MG63 (cell line): ENCODE measurements around the gene OGT. TPM values are rescaled to one million over a fixed set of nuclear protein-coding genes. Genes with fewer than 3 reads are reported as not detected.
"Not testable (repeated sequence)": the region's sequence is repeated elsewhere in the genome, so short reads cannot be mapped to it uniquely, and the experiment has no call there.

Experiments used
- DNase-seq: peaks from one replicate; pipeline ENCODE4 v3.0.0-alpha.2; 2020
- H3K27me3 ChIP-seq: fragments of 250-450 bp; sonication (Bioruptor Pico); 2 replicates; pipeline ENCODE4 v1.5.1; 2020; ENCODE audit warnings: mild to moderate bottlenecking, moderate library complexity
- H3K36me3 ChIP-seq: fragments of 250-450 bp; sonication (Bioruptor Pico); 2 replicates; pipeline ENCODE4 v1.5.1; 2020; ENCODE audit warnings: mild to moderate bottlenecking, moderate library complexity
- H3K4me3 ChIP-seq: fragments of 250-450 bp; sonication (Bioruptor Pico); 2 replicates; pipeline ENCODE4 v1.5.1; 2020; ENCODE audit warnings: mild to moderate bottlenecking, moderate library complexity
- H3K9me3 ChIP-seq: fragments of 250-450 bp; sonication (Bioruptor Pico); 2 replicates; pipeline ENCODE4 v1.5.1; 2020; ENCODE audit warnings: mild to moderate bottlenecking, moderate library complexity
- total RNA-seq: library from RNA; depleted of rRNA; stranded (reverse); fragments of >200 nt; shearing (Covaris generic); gene quantifications from 2 replicates; pipeline ENCODE4 v1.2.3, GENCODE V29; 2014; ENCODE audit warnings: low replicate concordance

The OGT gene
- total RNA-seq, 1 experiment from 2014 or later: 47.0 TPM

DNA sequence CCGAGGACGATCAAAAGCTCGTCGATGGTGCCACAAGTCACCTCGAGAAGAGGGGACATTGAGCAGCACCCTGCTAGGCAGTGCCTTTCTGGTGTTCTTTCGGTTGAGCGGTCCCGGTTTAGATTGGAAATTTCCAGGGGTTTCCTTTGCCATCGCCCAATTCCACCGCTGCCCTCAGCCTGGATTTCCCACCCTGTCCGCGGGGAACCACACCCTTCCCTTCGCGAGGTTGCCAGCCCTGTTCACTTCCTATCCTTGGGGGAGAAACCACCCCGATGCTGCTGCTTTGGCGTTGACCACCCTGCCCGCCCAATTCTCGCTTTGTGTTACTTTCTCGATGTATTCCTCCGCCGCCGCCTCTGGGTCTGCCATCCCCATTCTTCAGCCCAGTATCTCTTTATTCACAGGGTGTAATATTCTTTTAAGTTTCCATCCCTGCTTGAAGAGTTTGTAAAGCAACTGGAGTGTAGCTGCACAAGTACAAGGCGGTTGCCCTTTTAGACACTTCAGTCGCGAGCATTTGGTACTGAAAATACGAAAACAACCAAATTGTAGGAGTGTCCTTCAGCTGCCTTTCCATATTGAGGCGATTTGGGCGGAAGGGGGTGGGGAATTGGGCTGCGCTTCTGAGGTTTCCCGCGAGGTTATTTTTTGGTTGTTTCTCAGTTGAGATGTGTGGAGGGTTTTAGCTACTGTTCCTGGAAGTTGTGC is 1.1 kb downstream of the OGT start:
- H3K36me3 ChIP-seq: peaks cover 18% of the 10 kb centered on the region
- no peaks in the 10 kb centered on the region for H3K27me3 ChIP-seq
- peak overlapping the region; percentile 72 for H3K4me3 ChIP-seq
- DNase-seq: peak; percentile 55
- no peaks in the 10 kb centered on the region for H3K9me3 ChIP-seq

GRCh38 chrX:71534773-71535544 is 2.1 kb downstream of the OGT start:
- no peaks in the 10 kb centered on the region for H3K27me3 ChIP-seq
- DNase-seq: no peak

DNA sequence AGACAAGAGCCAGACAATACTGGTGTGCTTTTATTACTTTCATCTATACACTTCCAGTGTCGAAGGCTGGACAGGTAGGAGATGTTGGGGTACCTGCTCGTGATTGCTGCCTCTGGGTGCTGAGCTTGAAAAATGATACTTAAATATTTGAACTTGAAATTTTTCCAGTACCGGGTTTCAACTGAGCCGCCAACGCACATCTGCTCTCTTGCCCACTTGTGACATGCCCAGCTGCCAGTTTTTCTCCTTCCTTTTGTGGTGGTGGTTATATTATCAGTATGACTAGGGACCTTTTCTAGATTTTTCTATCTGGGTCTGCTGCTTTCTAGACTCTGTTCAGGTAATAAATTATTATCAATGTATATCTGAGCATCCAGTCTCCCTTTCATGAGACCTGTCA is 3.4 kb downstream of the OGT start:
- Histone ChIP-seq H3K27me3 (no peaks in the 10 kb centered on the region), H3K9me3 (no peaks in the 10 kb centered on the region), H3K36me3 (peaks cover 29% of the 10 kb centered on the region), H3K4me3 (peak overlapping the region; percentile 72)
- no peak for DNase-seq

More at GRCh38 chrX:71534773-71535544, 2.1 kb downstream of the OGT start:
- peak overlapping the region; percentile 72 for H3K4me3 ChIP-seq
- H3K36me3 ChIP-seq: peaks cover 22% of the 10 kb centered on the region
- H3K9me3 ChIP-seq: no peaks in the 10 kb centered on the region

- no peak overlapping the region for H3K4me3 ChIP-seq
- H3K27me3 ChIP-seq: no peaks in the 10 kb centered on the region
Measured at GRCh38 chrX:71537743-71538142, 4.8 kb downstream of the OGT start.

DNA sequence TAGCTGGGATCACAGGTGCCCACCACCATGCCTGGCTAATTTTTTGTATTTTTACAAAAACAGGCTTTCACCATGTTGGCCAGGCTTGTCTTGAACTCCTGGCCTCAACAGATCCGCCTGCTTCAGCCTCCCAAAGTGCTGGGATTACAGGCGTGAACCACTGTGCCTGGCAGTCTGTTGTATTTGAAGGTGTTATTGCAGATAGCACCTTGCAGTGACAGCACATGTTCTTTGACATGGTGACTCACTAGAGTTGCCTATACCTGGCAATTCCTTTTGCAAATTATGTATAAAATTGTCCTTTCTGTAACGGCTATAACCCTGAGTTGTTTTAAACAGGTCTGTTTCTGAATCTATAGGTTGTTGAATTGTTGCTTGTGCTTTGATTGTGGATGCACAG is 7.9 kb downstream of the OGT start:
- DNase-seq: no peak
- Histone ChIP-seq H3K27me3 (no peaks in the 10 kb centered on the region), H3K4me3 (no peak overlapping the region), H3K9me3 (no peaks in the 10 kb centered on the region), H3K36me3 (peaks cover 49% of the 10 kb centered on the region)

More at GRCh38 chrX:71537743-71538142, 4.8 kb downstream of the OGT start:
- DNase-seq: no peak
- no peaks in the 10 kb centered on the region for H3K9me3 ChIP-seq
- H3K36me3 ChIP-seq: peaks cover 30% of the 10 kb centered on the region

DNA sequence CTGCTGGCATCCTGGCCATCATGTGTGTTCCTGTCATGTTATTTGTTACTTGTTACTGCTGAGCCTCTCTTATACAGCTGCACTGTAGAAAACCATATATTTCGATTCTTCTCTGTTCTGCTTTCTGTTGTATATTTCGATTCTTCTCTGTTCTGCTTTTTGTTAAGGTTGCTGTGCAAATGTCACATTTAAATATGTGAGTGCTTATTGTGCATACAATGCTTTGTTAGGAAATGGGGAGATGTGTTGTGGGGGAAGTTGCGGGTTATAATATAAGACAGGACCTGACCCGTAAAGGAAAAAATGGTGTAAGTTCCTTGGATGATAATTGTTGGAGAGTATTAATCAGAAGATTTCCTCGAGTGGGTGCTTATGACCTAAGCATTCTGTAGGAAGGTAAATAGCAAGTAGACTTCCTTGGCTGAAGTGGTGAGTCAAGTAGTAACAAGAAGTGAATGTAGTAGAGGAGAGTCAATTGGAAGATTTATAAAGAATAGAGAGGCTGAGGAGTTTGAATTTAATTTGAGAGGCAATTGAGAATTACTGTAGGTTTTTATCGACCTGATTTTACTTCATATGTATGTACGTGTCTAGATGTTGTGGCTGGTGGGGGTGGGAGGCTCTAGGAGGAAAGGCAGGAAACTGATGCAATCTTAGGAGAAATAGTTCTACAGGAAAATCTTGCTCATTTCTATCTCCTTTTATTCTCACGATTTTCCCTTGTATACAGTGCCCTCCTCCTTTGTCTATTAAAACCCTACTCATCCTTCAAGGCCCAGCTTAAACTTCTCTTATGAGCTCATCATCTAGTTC is 8.5 kb downstream of the OGT start:
- Histone ChIP-seq H3K36me3 (peaks cover 54% of the 10 kb centered on the region), H3K9me3 (no peaks in the 10 kb centered on the region), H3K4me3 (no peak overlapping the region), H3K27me3 (no peaks in the 10 kb centered on the region)
- DNase-seq: peak; percentile 30

GRCh38 chrX:71542411-71542810 is 9.5 kb downstream of the OGT start:
- no peak for DNase-seq
- Histone ChIP-seq H3K9me3 (no peaks in the 10 kb centered on the region), H3K27me3 (no peaks in the 10 kb centered on the region), H3K4me3 (no peak overlapping the region), H3K36me3 (peaks cover 61% of the 10 kb centered on the region)

DNA sequence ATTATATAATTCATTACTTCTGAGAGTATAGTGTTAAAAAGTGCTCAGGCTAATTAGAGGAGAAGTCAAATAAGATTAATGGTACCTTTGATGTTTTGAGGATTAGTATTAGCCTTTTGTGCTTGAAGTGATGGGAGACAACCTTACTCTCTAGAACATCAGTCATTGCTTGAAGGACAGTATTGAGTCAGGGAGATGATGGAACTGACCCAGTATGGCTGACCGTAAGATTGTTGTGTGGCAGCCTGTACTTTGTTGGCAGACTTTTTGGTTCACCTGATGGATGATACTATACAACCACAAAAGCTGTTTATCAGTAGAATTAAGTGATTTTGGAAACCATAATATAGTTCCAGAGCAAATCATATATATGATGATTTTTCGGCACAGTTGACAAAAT is 9.9 kb downstream of the OGT start:
- H3K9me3 ChIP-seq: no peaks in the 10 kb centered on the region
- H3K27me3 ChIP-seq: no peaks in the 10 kb centered on the region
- no peak for DNase-seq
- H3K36me3 ChIP-seq: peaks cover 59% of the 10 kb centered on the region
- H3K4me3 ChIP-seq: no peak overlapping the region

DNA sequence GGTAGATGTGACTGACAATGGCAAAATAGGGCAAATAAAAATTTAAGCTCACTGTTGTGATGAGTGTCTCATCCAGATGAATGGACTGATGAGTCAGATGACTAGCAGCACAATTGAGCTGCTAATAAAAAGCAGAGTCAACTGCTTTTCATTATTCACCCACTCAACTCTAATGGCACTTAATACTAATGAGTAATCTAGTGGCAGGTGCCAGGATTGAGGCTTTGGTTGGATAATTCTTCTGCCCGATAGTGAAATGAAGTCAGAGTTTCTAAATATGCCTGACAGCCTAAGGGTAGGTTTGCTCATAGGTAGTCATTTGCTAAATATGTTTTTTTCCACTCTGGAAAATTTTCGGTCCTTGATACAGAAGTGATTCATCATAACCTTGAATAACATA is 10.4 kb downstream of the OGT start:
- peaks cover 59% of the 10 kb centered on the region for H3K36me3 ChIP-seq
- H3K4me3 ChIP-seq: no peak overlapping the region
- H3K27me3 ChIP-seq: no peaks in the 10 kb centered on the region
- H3K9me3 ChIP-seq: no peaks in the 10 kb centered on the region
- DNase-seq: peak; percentile 46

GRCh38 chrX:71545364-71545763 is 12.5 kb downstream of the OGT start:
- Histone ChIP-seq H3K36me3 (peaks cover 53% of the 10 kb centered on the region), H3K27me3 (no peaks in the 10 kb centered on the region), H3K9me3 (no peaks in the 10 kb centered on the region), H3K4me3 (no peak overlapping the region)
- no peak for DNase-seq

DNA sequence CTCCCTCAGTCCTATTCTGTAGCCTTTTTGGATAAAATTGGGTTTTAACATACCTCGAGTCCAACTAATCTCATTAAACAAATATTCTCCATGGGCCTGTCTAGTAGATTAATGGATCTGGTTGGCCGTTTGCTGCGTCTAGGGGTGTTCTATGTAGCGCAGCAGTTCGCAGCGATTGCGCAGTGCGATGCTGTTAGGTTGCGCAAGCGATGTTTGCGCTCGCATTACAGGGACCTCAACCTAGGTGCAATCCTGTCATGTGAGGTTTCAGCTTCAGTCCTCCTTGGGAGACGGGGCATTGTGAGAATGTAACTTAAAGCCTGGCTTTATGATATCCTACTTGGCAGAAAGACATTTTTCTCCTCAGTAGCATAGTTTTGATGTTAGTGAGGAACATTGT is 14.0 kb downstream of the OGT start:
- no peak for DNase-seq
- Histone ChIP-seq H3K27me3 (no peaks in the 10 kb centered on the region), H3K9me3 (no peaks in the 10 kb centered on the region), H3K4me3 (no peak overlapping the region), H3K36me3 (peaks cover 46% of the 10 kb centered on the region)

DNA sequence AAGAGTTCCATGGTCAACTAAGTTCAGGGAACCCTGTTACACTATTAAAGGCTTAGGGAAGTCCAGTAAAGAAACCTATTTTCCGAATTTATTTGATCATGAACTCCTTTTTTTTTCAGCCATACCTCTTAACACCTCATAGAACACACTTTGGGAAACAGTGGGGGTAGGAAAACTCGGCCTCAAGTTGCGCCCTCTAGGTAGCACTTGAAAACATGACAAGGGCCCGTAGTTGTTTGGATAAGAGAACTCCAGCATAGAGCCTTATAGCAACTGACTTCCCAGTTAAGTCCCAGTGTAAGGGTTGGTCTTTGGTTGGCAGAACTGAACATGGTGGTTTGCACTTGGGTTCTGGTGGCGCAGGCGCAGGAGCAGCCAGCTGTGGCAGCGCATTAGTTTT is 14.4 kb downstream of the OGT start:
- no peak for DNase-seq
- no peak overlapping the region for H3K4me3 ChIP-seq
- no peaks in the 10 kb centered on the region for H3K9me3 ChIP-seq
- peaks cover 46% of the 10 kb centered on the region for H3K36me3 ChIP-seq
- no peaks in the 10 kb centered on the region for H3K27me3 ChIP-seq

GRCh38 chrX:71549986-71550385 is 17.1 kb downstream of the OGT start:
- Histone ChIP-seq H3K27me3 (no peaks in the 10 kb centered on the region), H3K36me3 (peaks cover 51% of the 10 kb centered on the region), H3K9me3 (no peaks in the 10 kb centered on the region), H3K4me3 (no peak overlapping the region)
- DNase-seq: no peak

GRCh38 chrX:71550578-71550977 is 17.7 kb downstream of the OGT start:
- peaks cover 51% of the 10 kb centered on the region for H3K36me3 ChIP-seq
- H3K9me3 ChIP-seq: no peaks in the 10 kb centered on the region
- no peak for DNase-seq
- H3K27me3 ChIP-seq: no peaks in the 10 kb centered on the region
- no peak overlapping the region for H3K4me3 ChIP-seq

GRCh38 chrX:71556036-71556435 is 23.1 kb downstream of the OGT start:
- DNase-seq: no peak
- Histone ChIP-seq H3K9me3 (no peaks in the 10 kb centered on the region), H3K4me3 (no peak overlapping the region), H3K27me3 (no peaks in the 10 kb centered on the region), H3K36me3 (peaks cover 55% of the 10 kb centered on the region)

DNA sequence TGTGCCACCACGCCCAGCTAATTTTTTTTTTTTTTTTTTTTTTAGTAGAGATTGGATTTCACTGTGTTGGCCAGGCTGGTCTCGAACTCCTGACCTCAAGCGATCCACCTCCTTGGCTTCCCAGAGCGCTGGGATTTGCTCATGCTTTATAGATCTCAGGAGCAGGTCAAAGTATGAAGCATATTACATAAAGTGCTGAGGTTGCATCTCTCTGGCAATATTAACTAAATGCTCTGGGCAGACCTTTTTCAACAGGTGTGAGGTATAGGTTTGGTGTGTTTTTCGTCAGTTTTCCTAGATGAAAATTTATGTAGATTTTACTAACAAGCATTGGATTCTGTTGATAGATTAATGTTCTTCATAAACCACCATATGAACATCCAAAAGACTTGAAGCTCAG is 26.0 kb downstream of the OGT start:
- H3K4me3 ChIP-seq: no peak overlapping the region
- no peaks in the 10 kb centered on the region for H3K9me3 ChIP-seq
- no peaks in the 10 kb centered on the region for H3K27me3 ChIP-seq
- DNase-seq: no peak
- peaks cover 65% of the 10 kb centered on the region for H3K36me3 ChIP-seq

GRCh38 chrX:71559773-71560172 is 26.9 kb downstream of the OGT start:
- not testable (repeated sequence) for DNase-seq, H3K4me3 ChIP-seq, H3K27me3 ChIP-seq, H3K9me3 ChIP-seq
- peaks cover 57% of the 10 kb centered on the region for H3K36me3 ChIP-seq
